ENCODE results near the gene ELOVL3.

ELOVL3 gene

GRCh38 chr10:102229810-102230263, 3.7 kb downstream of the ELOVL3 start:
- peak; percentile 63 for DNase-seq

GRCh38 chr10:102230264-102230860, 4.3 kb downstream of the ELOVL3 start:
- peak; percentile 57 for DNase-seq

GRCh38 chr10:102230861-102231356, 4.8 kb downstream of the ELOVL3 start:
- no peak for DNase-seq

GRCh38 chr10:102231357-102232318, 5.5 kb downstream of the ELOVL3 start:
- peak; percentile 31 for DNase-seq

- DNase-seq: no peak
Observed at GRCh38 chr10:102233997-102234396, 7.9 kb downstream of the ELOVL3 start.

GRCh38 chr10:102234888-102235597, 8.9 kb downstream of the ELOVL3 start:
- no peak for DNase-seq

- DNase-seq: no peak
Observed at GRCh38 chr10:102235598-102235920, 9.5 kb downstream of the ELOVL3 start.

GRCh38 chr10:102236006-102236405, 9.9 kb downstream of the ELOVL3 start:
- no peak for DNase-seq

GRCh38 chr10:102237711-102238252, 11.7 kb downstream of the ELOVL3 start:
- no peak for DNase-seq

GRCh38 chr10:102240467-102241031, 14.4 kb downstream of the ELOVL3 start:
- no peak for DNase-seq

GRCh38 chr10:102241032-102241443, 14.9 kb downstream of the ELOVL3 start:
- no peak for DNase-seq

GRCh38 chr10:102241444-102242117, 15.5 kb downstream of the ELOVL3 start, which contains the start of gene PITX3:
TSS of gene PITX3 (minus strand) at chr10:102241512. CDS start at chr10:102232080, 9,432 bp downstream.
- DNase-seq: peak; percentile 88

- no peak for DNase-seq
Observed at GRCh38 chr10:102242118-102242485, 16.0 kb downstream of the ELOVL3 start.

GRCh38 chr10:102243309-102243708, 17.2 kb downstream of the ELOVL3 start:
- peak; percentile 90 for DNase-seq

GRCh38 chr10:102245082-102245931, 19.2 kb downstream of the ELOVL3 start, which contains the start of gene GBF1:
TSS of gene GBF1 (plus strand) at chr10:102245532. CDS start at chr10:102258939, 13,407 bp downstream.
- peak; percentile 100 for DNase-seq

GRCh38 chr10:102245932-102246251, 19.8 kb downstream of the ELOVL3 start:
- no peak for DNase-seq

- DNase-seq: no peak
Observed at GRCh38 chr10:102246261-102246660, 20.2 kb downstream of the ELOVL3 start.

GRCh38 chr10:102247734-102248133, 21.6 kb downstream of the ELOVL3 start:
- no peak for DNase-seq

- peak; percentile 32 for DNase-seq
Observed at GRCh38 chr10:102252508-102252907, 26.4 kb downstream of the ELOVL3 start.

- DNase-seq: no peak
Observed at GRCh38 chr10:102254426-102254825, 28.3 kb downstream of the ELOVL3 start.

- DNase-seq: no peak
Observed at GRCh38 chr10:102255404-102255803, 29.3 kb downstream of the ELOVL3 start.
